NCI-H345 (cell line): ENCODE results near the gene CIT.
"Not testable (repeated sequence)": the region's sequence is repeated elsewhere in the genome, so short reads cannot be mapped to it uniquely, and the experiment has no call there.

Experiments used
- DNase-seq: peaks from one replicate; lab custom pipeline; 2025; lab: John Stamatoyannopoulos, UW

Gene CIT

DNA sequence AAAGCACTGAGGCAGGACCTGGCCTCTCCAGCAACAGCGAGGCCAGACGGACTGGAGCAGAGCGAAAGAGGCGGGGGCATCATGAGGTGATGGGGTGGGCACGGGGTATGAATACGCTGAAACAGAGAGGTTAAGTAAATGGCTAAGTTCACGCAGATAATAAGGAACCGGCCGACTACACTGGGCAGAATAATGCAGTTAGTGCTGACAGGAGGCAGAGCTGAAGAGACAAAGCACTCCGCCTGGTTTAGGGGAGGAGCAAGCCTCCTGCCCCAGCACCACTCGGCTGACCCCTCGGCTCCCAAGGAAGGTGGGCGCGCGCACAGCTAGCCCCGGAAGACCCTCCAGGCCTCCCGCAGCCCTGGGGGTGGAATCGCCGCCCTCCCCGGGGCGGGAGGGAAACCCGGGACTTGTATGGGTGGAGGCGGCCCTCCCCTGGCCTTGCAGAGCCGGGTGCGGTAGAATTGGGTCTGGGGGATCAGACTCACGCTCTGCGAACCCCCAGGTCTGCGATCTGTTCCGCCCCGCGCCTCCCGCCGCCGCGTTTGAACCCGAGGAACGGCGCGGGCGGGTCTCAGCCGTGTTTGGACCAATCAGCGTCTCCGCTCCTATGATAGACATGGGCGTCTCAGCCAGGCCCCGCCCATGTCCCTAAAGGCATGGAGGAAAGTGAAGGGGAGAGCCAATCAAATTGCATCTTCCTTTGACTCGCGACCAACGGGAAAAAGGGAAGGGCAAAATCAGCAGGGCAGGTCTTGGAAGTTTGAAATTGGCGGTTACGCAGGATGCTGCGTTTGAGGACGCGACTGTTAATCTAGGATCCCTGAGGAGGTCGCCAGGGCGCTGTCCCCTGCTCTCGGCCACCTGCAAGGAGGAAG is at the start of gene CIT:
Gene CIT, minus strand, starts transcription at position 560 of the 878 bp plus-strand sequence. CDS start 1,152 bp downstream, outside the sequence.
- peak; percentile 95 for DNase-seq

- no peak for DNase-seq
Measured at GRCh38 chr12:119925269-119925668, 48.1 kb upstream of the CIT start.

GRCh38 chr12:119920064-119920463 is 42.9 kb upstream of the CIT start:
- DNase-seq = no peak

- DNase-seq = no peak
Measured at GRCh38 chr12:119915894-119916510, 38.9 kb upstream of the CIT start.

DNA sequence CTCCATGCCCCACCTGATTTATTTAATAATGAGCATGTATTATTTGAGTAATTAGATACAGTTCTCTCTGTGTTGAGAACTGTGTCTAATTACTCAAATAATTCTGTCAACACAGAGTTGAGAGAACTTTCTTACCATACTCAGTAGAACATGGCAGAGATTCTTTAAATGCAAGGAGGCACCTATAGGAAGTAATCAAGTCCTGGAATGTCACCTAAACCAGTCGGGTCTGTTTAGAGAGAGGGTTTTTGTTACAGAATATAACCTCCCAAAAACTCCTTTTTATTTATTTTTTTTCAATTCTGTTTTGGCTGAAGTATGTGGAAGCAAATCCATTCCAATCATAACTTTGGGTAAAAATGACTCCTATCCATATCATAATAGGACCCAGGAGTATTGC is 37.5 kb upstream of the CIT start:
- DNase-seq = no peak

- no peak for DNase-seq
Measured at GRCh38 chr12:119913536-119914330, 36.6 kb upstream of the CIT start.

DNA sequence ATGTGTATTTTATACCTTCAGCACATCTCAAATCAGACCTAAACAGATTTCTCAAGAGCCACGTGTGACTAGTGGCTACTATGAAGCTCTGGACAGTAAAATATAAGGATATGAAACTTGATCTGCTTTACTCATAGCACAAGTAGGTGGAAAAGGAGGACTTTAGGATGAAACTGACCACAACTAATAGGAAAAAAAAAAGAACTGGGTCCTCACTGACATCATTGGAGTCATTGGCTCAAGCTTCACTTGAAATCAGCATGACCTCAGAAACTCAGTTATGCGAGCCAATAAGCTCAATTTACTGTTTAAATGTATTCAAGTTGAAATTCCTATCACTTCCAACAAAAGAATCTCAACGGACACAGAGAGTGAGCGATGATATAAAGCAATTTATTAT is 34.1 kb upstream of the CIT start:
- no peak for DNase-seq

GRCh38 chr12:119910586-119910985 is 33.5 kb upstream of the CIT start:
- DNase-seq = no peak

GRCh38 chr12:119902084-119902509 is 25.0 kb upstream of the CIT start:
- DNase-seq = peak; percentile 59

- no peak for DNase-seq
Measured at GRCh38 chr12:119901670-119902069, 24.6 kb upstream of the CIT start.

DNA sequence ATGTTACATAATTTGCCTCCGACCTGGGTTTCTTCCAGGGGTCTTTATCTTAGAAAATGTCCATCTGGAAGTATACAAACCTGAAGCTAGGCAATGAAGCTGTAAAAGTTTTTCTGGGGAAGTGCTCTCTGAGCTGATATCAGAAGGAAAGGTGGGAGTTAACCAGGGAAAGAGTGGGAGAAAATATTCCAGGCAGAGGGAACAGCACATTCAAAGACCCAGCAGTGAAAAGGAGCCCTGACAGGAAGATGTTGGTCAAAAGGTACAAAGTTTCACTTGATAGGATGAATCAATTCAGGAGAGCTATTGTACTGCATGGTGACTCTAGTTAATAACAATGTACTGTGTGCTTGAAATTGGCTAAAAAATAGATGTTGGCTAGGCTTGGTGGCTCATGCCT is 17.8 kb upstream of the CIT start:
- no peak for DNase-seq

DNA sequence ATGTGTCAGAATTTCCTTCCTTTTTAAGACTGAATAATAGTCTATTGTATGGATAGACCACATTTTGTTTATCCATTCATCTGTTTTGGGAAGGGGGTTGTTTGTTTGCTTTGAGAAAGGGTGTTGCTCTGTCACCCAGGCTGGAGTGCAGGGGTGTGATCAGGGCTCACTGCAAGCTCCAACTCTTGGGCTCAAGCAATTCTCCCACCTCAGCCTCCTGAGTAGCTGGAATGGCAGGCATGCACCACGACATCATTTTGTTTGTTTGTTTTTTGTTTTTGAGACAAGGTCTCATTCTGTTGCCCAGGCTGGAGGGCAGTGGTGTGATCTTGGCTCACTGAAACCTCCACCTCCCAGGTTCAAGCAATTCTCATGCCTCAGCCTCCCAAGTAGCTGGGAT is 15.5 kb upstream of the CIT start:
- DNase-seq = not testable (repeated sequence)

GRCh38 chr12:119885549-119885948 is 8.4 kb upstream of the CIT start:
- peak; percentile 29 for DNase-seq

- not testable (repeated sequence) for DNase-seq
Measured at GRCh38 chr12:119883791-119884190, 6.7 kb upstream of the CIT start.

- DNase-seq = no peak
Measured at GRCh38 chr12:119883237-119883636, 6.1 kb upstream of the CIT start.

- DNase-seq = no peak
Measured at GRCh38 chr12:119877639-119877948, 474 bp upstream of the CIT start.

- no peak for DNase-seq
Measured at GRCh38 chr12:119870457-119870856, 6.7 kb downstream of the CIT start.

- DNase-seq = no peak
Measured at GRCh38 chr12:119869720-119870119, 7.4 kb downstream of the CIT start.

DNA sequence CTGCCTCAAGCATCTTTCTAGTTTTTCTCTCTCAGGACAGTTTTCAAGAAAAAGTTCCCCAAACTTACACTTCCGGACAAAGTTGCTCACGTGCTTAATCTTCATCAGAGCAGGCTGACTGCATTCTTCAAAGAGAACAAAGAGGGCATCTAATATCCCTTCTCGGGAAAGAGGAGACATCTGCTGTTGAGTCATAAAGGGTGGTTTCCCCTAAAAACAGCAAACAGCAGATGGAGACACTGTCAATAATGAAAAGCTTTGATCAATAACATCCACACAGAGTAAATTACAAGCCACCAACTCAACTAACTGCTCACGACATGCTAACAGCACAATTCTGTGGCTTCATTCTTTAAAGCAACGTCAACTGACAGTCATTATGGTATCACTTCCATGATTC is 8.1 kb downstream of the CIT start:
- no peak for DNase-seq

DNA sequence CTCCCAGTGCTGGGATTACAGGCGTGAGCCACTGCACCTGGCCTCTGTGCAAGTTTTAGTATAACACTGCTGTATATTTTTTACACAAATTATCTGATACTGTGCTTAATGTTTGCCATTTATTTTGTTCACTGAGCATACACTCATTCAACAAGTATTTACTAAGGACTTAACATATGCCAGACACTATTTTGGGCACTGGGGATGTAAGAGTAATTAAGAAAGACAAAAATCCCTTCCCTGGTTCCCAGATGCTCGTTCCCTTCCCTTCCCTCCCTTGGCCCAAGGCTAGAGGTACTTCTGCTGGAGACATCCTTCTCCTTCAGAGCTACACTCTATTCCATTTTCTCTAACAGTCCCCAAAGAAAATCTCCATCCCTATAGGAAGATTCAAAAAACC is 12.5 kb downstream of the CIT start:
- DNase-seq = no peak

- no peak for DNase-seq
Measured at GRCh38 chr12:119859241-119859640, 17.9 kb downstream of the CIT start.

DNA sequence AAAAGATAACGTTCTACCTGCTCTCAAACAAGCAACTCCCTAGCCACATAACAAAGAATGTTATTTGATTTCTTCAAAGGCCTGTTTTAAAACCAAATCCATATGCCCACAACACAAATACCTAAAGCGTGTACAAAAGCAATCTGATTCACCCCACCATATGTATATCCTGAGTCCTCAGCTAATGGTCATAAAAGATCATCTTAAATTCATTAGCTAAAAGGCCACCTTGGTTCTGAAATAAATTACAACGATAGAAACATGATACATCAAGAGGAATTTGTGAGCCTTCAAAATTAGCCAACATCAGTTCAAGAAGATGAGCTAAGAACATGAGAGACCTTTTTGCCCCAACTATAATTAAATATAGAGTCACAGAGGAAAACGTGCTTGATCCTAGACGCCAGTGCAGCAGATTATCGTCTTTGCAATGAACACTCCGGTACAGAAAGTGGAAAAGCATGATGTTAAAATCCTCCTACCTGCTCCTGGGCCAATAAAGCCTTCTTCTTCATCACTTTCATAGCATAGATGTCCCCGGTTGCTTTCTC is 20.0 kb downstream of the CIT start:
- no peak for DNase-seq

GRCh38 chr12:119850330-119850729 is 26.8 kb downstream of the CIT start:
- no peak for DNase-seq
